GM12878 (cell line): ENCODE results near the gene RAB6B. TPM values are rescaled to one million over a fixed set of nuclear protein-coding genes. Genes with fewer than 3 reads are reported as not detected.

Experiments
- ATAC-seq: fragments of 200-7000 bp; cut with Tn5 transposase; 3 replicates; pipeline ENCODE4 v1.9.1; 2020; ENCODE audit warnings: mild to moderate bottlenecking, moderate library complexity
- BruUV-seq: library from RNA; stranded (reverse); fragments of 400-500 nt; replicated peaks from 2 replicates; lab custom pipeline; 2021; lab: Mats Ljungman, UMichigan
- CTCF ChIA-PET: fragments of 300-600 bp; sonication (Branson Sonifier 250); formaldehyde crosslinking; extraction: SDS; loops from one replicate; lab custom pipeline; 2021; ENCODE audit warnings: inconsistent platforms; lab: Yijun Ruan, JAX
- POLR2A ChIA-PET: fragments of 350-600 bp; formaldehyde crosslinking; extraction: SDS; loops from one replicate; lab custom pipeline; 2021; ENCODE audit warnings: inconsistent platforms; lab: Charles Lee
- RAD21 ChIA-PET: fragments of 300-600 bp; sonication (Branson Sonifier 250); formaldehyde crosslinking; loops from one replicate; lab custom pipeline; 2023; ENCODE audit warnings: antibody characterized with exemption; ENCODE audit not compliant: unreplicated experiment; lab: Charles Lee
- SMC1A ChIA-PET: fragments of 300-600 bp; sonication (Branson Sonifier 250); formaldehyde crosslinking; loops from one replicate; lab custom pipeline; 2023; ENCODE audit not compliant: unreplicated experiment, uncharacterized antibody; lab: Charles Lee
- DNase-seq: peaks from one replicate; pipeline ENCODE4 v3.0.0-alpha.2; 2011; ENCODE audit warnings: low read depth, low spot score
- FAIRE-seq: peaks from 3 replicates; lab custom pipeline; 2011; peaks lifted over from hg19 to GRCh38; lab: Jason Lieb, UNC
- H2AFZ ChIP-seq: 2 replicates; pipeline ENCODE4 v1.6.0; 2011; ENCODE audit warnings: low read depth, low read length, control low read depth; ENCODE audit not compliant: control insufficient read depth
- H3K27ac ChIP-seq: 2 replicates; pipeline ENCODE4 v1.5.1; 2011; ENCODE audit warnings: control low read depth; ENCODE audit not compliant: control insufficient read depth, insufficient read depth
- H3K27me3 ChIP-seq, 2 experiments: replicated peaks in 1 of 2; 2 replicates each; pipeline versions ENCODE4 v1.6.0 to v1.6.1; 2011; ENCODE audit warnings: low read length in 1 of 2; ENCODE audit not compliant: control insufficient read depth in 2 of 2, insufficient read depth in 2 of 2
- H3K36me3 ChIP-seq, 2 experiments: 2 replicates each; pipeline ENCODE4 v1.5.1; 2011; ENCODE audit warnings: low read length in 1 of 2; ENCODE audit not compliant: control insufficient read depth in 2 of 2, insufficient read depth in 2 of 2
- H3K4me1 ChIP-seq: 2 replicates; pipeline ENCODE4 v1.6.1; 2011; ENCODE audit warnings: mild to moderate bottlenecking, low read length, moderate library complexity, mixed read lengths; ENCODE audit not compliant: control insufficient read depth, insufficient read depth
- H3K4me2 ChIP-seq: 2 replicates; pipeline ENCODE4 v1.6.0; 2011; ENCODE audit warnings: control low read depth; ENCODE audit not compliant: control insufficient read depth, insufficient read depth
- H3K4me3 ChIP-seq: fragments of 200-600 bp; sonication (generic); 2 replicates; pipeline ENCODE4 v1.5.1; 2016
- H3K79me2 ChIP-seq: 2 replicates; pipeline ENCODE4 v1.6.0; 2011; ENCODE audit warnings: low read length; ENCODE audit not compliant: control insufficient read depth, insufficient read depth
- H3K9ac ChIP-seq: 2 replicates; pipeline ENCODE4 v1.8.0; 2011; ENCODE audit warnings: low read length, control low read depth, mixed read lengths; ENCODE audit not compliant: control insufficient read depth, insufficient read depth
- H3K9me3 ChIP-seq: replicated peaks from 3 replicates; pipeline ENCODE4 v1.5.1; 2011; ENCODE audit warnings: mild to moderate bottlenecking, low read length; ENCODE audit not compliant: control insufficient read depth, insufficient read depth
- H4K20me1 ChIP-seq: 2 replicates; pipeline ENCODE4 v1.6.0; 2011; ENCODE audit not compliant: control insufficient read depth, insufficient read depth
- CHD1 ChIP-seq: IDR thresholded peaks from 2 replicates; pipeline ENCODE4 v1.6.1; 2012; ENCODE audit warnings: low read depth, low read length, improper control_type of control experiment
- ESRRA ChIP-seq: IDR thresholded peaks from 2 replicates; pipeline ENCODE4 v1.6.1; 2012; ENCODE audit warnings: mild to moderate bottlenecking, low read length, improper control_type of control experiment
- KAT2A ChIP-seq: conservative IDR thresholded peaks from 2 replicates; pipeline ENCODE4 v1.6.1; 2011; ENCODE audit warnings: low read depth, low read length; ENCODE audit not compliant: control insufficient read depth
- MYB ChIP-seq: fragments of 150-350 bp; IDR thresholded peaks from 2 replicates; pipeline ENCODE4 v1.6.1; 2014; ENCODE audit warnings: mild to moderate bottlenecking, low read depth, low read length, borderline replicate concordance
- NRF1 ChIP-seq: conservative IDR thresholded peaks from 2 replicates; pipeline ENCODE4 v1.6.1; 2011; ENCODE audit warnings: mild to moderate bottlenecking, low read depth, low read length, improper control_type of control experiment
- POLR2AphosphoS2 ChIP-seq: IDR thresholded peaks from 2 replicates; pipeline ENCODE4 v1.6.1; 2011; ENCODE audit warnings: low read depth, mild to moderate bottlenecking, low read length, improper control_type of control experiment, moderate library complexity
- SPI1 ChIP-seq: IDR thresholded peaks from 2 replicates; pipeline ENCODE4 v1.6.1; 2011; ENCODE audit warnings: low read depth, mild to moderate bottlenecking, low read length, moderate library complexity, borderline replicate concordance; ENCODE audit not compliant: insufficient read depth
- TAF1 ChIP-seq: IDR thresholded peaks from 2 replicates; pipeline ENCODE4 v1.6.1; 2011; ENCODE audit warnings: mild to moderate bottlenecking, low read depth, low read length, borderline replicate concordance
- TCF3 ChIP-seq: IDR thresholded peaks from 2 replicates; pipeline ENCODE4 v1.6.1; 2012; ENCODE audit warnings: low read depth, mild to moderate bottlenecking, low read length, borderline replicate concordance; ENCODE audit not compliant: insufficient read depth
- ZZZ3 ChIP-seq: IDR thresholded peaks from 2 replicates; pipeline ENCODE4 v1.6.1; 2011; ENCODE audit warnings: low read depth; ENCODE audit not compliant: control insufficient read depth, insufficient read length
- WGBS: methylation state at CpG from one replicate; pipeline ENCODE4 v1.1.6; 2016; ENCODE audit warnings: low lambda C conversion rate; ENCODE audit not compliant: insufficient replicate concordance, insufficient coverage; ENCODE audit errors: missing lambda C conversion rate; 5-methylcytosine and 5-hydroxymethylcytosine counted together
- in situ Hi-C: fragments of 300-500 bp; cut with MboI; formaldehyde crosslinking; loops from 9 replicates; pipeline ENCODE4 v1.14.3; 2018; ENCODE audit warnings: mixed read lengths
- intact Hi-C: fragments of 100-400 bp; cut with micrococcal nuclease; formaldehyde crosslinking; loops from one replicate; pipeline ENCODE4 v1.14.2; 2022; ENCODE audit not compliant: unreplicated experiment
- polyA plus RNA-seq, 11 experiments: library from polyadenylated mRNA; depleted of rRNA in 4 of 11; unstranded in 6 of 11; stranded (reverse) in 5 of 11; fragments of >200 nt; fragmentation: Nextera tagmentation in 4 of 11; fragmentation: Illumina TruSeq in 1 of 11; extraction: Ambion mirVana in 4 of 11; extraction: Trizol in 1 of 11; gene quantifications; 1 replicate in 1 of 11; 2 replicates in 10 of 11; pipeline versions ENCODE4 v1.2.1 to v1.2.3, GENCODE V29; 2011 to 2016; ENCODE audit warnings: inconsistent platforms in 2 of 11, missing spikeins in 2 of 11, low read depth in 1 of 11
- total RNA-seq, 4 experiments: library from RNA; depleted of rRNA in 3 of 4; stranded (reverse); fragments of >200 nt in 3 of 4; fragmentation: Illumina TruSeq in 1 of 4; extraction: Trizol in 1 of 4; gene quantifications; 2 replicates each; pipeline versions ENCODE4 v1.2.1 to v1.2.3, GENCODE V29; 2013 to 2021
- TF ChIP-seq, protein P1 (sequence below): fragments of 450-650 bp; IDR thresholded peaks from 2 replicates; pipeline ENCODE4 v1.6.1; 2017; ENCODE audit warnings: mild to moderate bottlenecking
- TF ChIP-seq, protein P2 (sequence below): fragments of 450-650 bp; IDR thresholded peaks from 2 replicates; pipeline ENCODE4 v1.6.1; 2018; ENCODE audit warnings: mild to moderate bottlenecking, low read depth, moderate library complexity; ENCODE audit not compliant: partially characterized antibody
- TF ChIP-seq, protein P3 (sequence below): fragments of 150-350 bp; IDR thresholded peaks from 2 replicates; pipeline ENCODE4 v1.6.1; 2016; ENCODE audit warnings: low read depth, low read length

Gene RAB6B
- total and polyA plus RNA-seq, 10 of the 15 experiments (the other 5 are each of a cell fraction or from before 2014, with no cell fraction given), result 0.01 to 0.16 (median 0.04) TPM; not detected in 5

DNA sequence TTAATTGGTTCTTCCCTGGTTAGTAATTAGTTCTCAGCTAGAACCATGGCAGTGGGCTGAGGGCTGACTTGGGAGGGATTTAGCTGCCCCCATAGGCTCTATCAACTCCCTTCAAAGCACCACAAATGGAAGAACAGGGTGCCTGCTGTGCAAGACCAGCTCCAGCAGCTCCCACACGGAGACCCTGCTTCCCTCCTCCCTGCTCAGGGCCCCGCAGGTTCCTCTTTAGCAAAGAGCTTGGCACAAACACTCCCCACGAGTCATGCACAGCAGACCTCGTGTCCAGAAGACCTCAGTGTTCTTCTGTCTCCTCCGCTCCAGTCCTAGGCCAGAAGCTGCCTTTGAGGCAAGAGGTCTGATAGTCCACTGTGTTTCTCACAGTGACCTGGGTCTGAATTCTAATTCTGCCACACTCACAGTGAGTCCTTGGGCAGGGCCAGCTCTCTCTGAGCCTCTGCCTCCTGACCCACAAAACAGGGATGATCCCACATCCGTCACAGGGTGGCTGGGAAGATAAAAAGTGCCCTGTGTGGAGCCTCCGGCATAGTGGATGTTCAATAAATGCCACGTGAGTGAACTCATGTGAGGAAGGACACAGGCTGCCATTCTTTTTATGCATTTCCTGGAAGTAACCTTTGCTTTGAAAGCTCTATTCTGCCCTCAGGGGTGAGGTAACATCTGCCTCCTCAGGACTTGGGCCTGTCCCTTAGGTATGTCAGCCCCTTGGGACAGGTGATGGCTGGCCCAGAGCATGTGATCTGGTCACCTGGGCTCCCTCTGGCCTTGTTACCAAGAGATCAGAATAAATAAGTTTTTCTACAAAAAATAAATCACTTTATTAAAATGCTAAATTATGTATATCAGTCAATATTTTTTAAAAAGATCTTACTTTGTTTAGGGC lies 7.6 kb downstream of the RAB6B start:
- BruUV-seq, result no TSS peak

More for the DNA sequence above, 7.6 kb downstream of the RAB6B start:
- intact Hi-C loops, result no loop called here
- POLR2A ChIA-PET, result no interaction called here
- DNase-seq, result no peak
- Histone ChIP-seq H3K36me3 (no peaks in the 10 kb centered on the region), H3K27ac (no peak overlapping the region), H3K27me3 (peaks cover 0 to 3% of the 10 kb centered on the region in 2 experiments; a peak in 3 of 4 replicates), H3K9me3 (no peaks in the 10 kb centered on the region), H3K4me1 (no peaks in the 10 kb centered on the region), H2AFZ (no peak overlapping the region), H3K4me2 (no peak overlapping the region), H3K9ac (no peak overlapping the region), H3K79me2 (no peaks in the 10 kb centered on the region), H4K20me1 (no peaks in the 10 kb centered on the region; the same call in 1 of the 2 replicates), H3K4me3 (no peak overlapping the region)
- in situ Hi-C loops, result no loop called here
- TF ChIP-seq TAF1, result no peak
- TF ChIP-seq TCF3, result no peak
- TF ChIP-seq ESRRA, result no peak
- no peak for TF ChIP-seq POLR2AphosphoS2
- TF ChIP-seq, protein P1, sequence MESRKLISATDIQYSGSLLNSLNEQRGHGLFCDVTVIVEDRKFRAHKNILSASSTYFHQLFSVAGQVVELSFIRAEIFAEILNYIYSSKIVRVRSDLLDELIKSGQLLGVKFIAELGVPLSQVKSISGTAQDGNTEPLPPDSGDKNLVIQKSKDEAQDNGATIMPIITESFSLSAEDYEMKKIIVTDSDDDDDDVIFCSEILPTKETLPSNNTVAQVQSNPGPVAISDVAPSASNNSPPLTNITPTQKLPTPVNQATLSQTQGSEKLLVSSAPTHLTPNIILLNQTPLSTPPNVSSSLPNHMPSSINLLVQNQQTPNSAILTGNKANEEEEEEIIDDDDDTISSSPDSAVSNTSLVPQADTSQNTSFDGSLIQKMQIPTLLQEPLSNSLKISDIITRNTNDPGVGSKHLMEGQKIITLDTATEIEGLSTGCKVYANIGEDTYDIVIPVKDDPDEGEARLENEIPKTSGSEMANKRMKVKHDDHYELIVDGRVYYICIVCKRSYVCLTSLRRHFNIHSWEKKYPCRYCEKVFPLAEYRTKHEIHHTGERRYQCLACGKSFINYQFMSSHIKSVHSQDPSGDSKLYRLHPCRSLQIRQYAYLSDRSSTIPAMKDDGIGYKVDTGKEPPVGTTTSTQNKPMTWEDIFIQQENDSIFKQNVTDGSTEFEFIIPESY, result no peak
- no peak for TF ChIP-seq SPI1
- TF ChIP-seq KAT2A, result no peak
- TF ChIP-seq CHD1, result no peak
- TF ChIP-seq, protein P2, sequence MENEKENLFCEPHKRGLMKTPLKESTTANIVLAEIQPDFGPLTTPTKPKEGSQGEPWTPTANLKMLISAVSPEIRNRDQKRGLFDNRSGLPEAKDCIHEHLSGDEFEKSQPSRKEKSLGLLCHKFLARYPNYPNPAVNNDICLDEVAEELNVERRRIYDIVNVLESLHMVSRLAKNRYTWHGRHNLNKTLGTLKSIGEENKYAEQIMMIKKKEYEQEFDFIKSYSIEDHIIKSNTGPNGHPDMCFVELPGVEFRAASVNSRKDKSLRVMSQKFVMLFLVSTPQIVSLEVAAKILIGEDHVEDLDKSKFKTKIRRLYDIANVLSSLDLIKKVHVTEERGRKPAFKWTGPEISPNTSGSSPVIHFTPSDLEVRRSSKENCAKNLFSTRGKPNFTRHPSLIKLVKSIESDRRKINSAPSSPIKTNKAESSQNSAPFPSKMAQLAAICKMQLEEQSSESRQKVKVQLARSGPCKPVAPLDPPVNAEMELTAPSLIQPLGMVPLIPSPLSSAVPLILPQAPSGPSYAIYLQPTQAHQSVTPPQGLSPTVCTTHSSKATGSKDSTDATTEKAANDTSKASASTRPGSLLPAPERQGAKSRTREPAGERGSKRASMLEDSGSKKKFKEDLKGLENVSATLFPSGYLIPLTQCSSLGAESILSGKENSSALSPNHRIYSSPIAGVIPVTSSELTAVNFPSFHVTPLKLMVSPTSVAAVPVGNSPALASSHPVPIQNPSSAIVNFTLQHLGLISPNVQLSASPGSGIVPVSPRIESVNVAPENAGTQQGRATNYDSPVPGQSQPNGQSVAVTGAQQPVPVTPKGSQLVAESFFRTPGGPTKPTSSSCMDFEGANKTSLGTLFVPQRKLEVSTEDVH, result no peak
- TF ChIP-seq ZZZ3, result no peak
- TF ChIP-seq, protein P3, sequence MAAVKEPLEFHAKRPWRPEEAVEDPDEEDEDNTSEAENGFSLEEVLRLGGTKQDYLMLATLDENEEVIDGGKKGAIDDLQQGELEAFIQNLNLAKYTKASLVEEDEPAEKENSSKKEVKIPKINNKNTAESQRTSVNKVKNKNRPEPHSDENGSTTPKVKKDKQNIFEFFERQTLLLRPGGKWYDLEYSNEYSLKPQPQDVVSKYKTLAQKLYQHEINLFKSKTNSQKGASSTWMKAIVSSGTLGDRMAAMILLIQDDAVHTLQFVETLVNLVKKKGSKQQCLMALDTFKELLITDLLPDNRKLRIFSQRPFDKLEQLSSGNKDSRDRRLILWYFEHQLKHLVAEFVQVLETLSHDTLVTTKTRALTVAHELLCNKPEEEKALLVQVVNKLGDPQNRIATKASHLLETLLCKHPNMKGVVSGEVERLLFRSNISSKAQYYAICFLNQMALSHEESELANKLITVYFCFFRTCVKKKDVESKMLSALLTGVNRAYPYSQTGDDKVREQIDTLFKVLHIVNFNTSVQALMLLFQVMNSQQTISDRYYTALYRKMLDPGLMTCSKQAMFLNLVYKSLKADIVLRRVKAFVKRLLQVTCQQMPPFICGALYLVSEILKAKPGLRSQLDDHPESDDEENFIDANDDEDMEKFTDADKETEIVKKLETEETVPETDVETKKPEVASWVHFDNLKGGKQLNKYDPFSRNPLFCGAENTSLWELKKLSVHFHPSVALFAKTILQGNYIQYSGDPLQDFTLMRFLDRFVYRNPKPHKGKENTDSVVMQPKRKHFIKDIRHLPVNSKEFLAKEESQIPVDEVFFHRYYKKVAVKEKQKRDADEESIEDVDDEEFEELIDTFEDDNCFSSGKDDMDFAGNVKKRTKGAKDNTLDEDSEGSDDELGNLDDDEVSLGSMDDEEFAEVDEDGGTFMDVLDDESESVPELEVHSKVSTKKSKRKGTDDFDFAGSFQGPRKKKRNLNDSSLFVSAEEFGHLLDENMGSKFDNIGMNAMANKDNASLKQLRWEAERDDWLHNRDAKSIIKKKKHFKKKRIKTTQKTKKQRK, result no peak
- no peak for TF ChIP-seq NRF1
- TF ChIP-seq MYB, result no peak
- CTCF ChIA-PET, result no interaction called here
- SMC1A ChIA-PET, result no interaction called here
- RAD21 ChIA-PET, result interaction anchor here (0.6 kb wide), 1 partner anchor 226 kb away, joined by 3 read pairs; no protein-coding TSS in a partner anchor
- WGBS, result 23% methylated on average over 8 of the region's 8 CpGs
- FAIRE-seq, result no peak
- ATAC-seq, result no peak
